Heart left ventricle (tissue), 13 donors: ENCODE measurements around the gene OR2L8.

Experiments
- POLR2A ChIP-seq, 2 donors: fragments of 450-650 bp; IDR thresholded peaks; one replicate each; pipeline ENCODE4 v1.6.1; 2017; ENCODE audit warnings: antibody characterized with exemption in 2 of 2, mild to moderate bottlenecking in 2 of 2, moderate library complexity in 2 of 2
- TF ChIP-seq, protein P1 (sequence below), 12 donors: fragments of 200-600 bp; sonication (generic) in 4 of 12; IDR thresholded peaks; one replicate each; pipeline versions ENCODE4 v1.5.0 to v1.8.0; 2018 to 2022; ENCODE audit warnings: antibody characterized with exemption in 12 of 12, mild to moderate bottlenecking in 5 of 12
- donor health status: ischemic (EF 13 %, LVEDD 7.1; RV severe dilation, severe dysfunction).
- donor health status: DM: no; HTN: yes; CAD: no.
- donor health status: DM: no; HTN: no; CAD: no.
- donor health status: ischemic (EF 25% LVEDD 6.9; RV normal size, moderate dysfunction).
- donor health status: ischemic (EF 25% LVEDD 5.7; RV mildly dilated, moderate dysfunction).
- donor health status: ischemic (EF 35%, LVEDD 5.7; RV mildly dilated, moderate dysfunction).
- donor health status: nonischemic (EF 11% LVEDD 7.7; RV severe dilation, severe dysfunction).
- donor health status: DM: yes; HTN: yes; CAD: no.
- donor health status: PGD.
- donor health status: ischemic (EF 29% LVEDD 5.4; RV normal size, mild dysfunction).
- donor health status: nonischemic (EF 23%, LVEDD 6.1; RV moderate dilation, normal function).

GRCh38 chr1:247961791-247962190 lies 13.1 kb downstream of the OR2L8 start:
- no peak for TF ChIP-seq POLR2A (IDR thresholded peaks at IDR 0.05)
- TF ChIP-seq, protein P1, sequence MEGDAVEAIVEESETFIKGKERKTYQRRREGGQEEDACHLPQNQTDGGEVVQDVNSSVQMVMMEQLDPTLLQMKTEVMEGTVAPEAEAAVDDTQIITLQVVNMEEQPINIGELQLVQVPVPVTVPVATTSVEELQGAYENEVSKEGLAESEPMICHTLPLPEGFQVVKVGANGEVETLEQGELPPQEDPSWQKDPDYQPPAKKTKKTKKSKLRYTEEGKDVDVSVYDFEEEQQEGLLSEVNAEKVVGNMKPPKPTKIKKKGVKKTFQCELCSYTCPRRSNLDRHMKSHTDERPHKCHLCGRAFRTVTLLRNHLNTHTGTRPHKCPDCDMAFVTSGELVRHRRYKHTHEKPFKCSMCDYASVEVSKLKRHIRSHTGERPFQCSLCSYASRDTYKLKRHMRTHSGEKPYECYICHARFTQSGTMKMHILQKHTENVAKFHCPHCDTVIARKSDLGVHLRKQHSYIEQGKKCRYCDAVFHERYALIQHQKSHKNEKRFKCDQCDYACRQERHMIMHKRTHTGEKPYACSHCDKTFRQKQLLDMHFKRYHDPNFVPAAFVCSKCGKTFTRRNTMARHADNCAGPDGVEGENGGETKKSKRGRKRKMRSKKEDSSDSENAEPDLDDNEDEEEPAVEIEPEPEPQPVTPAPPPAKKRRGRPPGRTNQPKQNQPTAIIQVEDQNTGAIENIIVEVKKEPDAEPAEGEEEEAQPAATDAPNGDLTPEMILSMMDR (IDR thresholded peaks at IDR 0.05) = no peak
